Measurements from ENCODE around the gene MORN1. TPM values are rescaled to one million over a fixed set of nuclear protein-coding genes. Genes with fewer than 3 reads are reported as not detected.

The MORN1 gene
- total and polyA plus RNA-seq, 11 donors, result 2.2 to 8.2 (median 3.8) TPM

DNA sequence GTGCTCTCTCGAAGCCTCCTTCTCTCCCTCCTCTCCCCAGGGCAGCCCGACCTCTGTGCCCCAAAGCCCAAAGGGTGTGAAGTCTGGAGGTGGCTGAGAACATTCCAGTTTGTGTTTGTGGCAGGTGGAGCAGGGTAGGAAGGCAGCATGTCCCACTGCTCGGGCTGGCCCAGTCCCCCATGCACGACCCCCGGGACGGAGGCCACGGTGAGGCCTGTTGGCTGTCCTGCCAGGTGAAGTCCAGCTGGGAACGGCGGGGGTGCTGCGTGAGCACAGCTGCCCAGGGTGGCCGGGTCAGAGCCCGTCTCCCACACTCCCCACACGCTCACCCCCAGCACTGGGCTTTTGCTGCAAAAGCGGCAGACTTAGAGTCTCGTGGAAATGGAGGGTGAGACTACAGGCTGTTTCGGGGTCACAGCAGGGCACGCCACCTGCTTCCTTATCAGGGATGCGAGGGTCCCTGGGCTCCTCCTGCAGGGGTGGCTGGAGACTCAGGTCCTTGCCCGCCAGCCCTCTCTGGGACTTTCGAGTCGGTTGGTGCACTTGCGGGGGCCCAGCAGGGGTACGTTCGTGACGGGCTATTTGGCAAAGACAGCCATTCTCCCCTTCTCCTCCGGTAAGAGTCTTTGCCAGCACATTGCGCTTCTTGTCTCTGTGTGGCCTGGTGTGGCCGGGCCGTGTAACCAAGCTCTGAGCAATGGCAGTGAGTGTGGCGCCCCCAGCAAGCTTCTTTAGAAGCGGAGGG lies 40.3 kb downstream of the MORN1 start:
- no peaks in the 10 kb centered on the region for H3K36me3 ChIP-seq
- 81 to 92% (median 88%) methylated on average over 23 to 31 of the region's 31 CpGs for WGBS, 4 donors
- ATAC-seq (no peak), DNase-seq (peak in 3 of 5 donors; percentile 10 to 60 (median 18))
- intact Hi-C loops (cut with DNase I), result no loop called here
- H3K27ac ChIP-seq, result no peak overlapping the region
- TF ChIP-seq, protein P1, sequence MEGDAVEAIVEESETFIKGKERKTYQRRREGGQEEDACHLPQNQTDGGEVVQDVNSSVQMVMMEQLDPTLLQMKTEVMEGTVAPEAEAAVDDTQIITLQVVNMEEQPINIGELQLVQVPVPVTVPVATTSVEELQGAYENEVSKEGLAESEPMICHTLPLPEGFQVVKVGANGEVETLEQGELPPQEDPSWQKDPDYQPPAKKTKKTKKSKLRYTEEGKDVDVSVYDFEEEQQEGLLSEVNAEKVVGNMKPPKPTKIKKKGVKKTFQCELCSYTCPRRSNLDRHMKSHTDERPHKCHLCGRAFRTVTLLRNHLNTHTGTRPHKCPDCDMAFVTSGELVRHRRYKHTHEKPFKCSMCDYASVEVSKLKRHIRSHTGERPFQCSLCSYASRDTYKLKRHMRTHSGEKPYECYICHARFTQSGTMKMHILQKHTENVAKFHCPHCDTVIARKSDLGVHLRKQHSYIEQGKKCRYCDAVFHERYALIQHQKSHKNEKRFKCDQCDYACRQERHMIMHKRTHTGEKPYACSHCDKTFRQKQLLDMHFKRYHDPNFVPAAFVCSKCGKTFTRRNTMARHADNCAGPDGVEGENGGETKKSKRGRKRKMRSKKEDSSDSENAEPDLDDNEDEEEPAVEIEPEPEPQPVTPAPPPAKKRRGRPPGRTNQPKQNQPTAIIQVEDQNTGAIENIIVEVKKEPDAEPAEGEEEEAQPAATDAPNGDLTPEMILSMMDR (IDR thresholded peaks at IDR 0.05), result no peak
- no peak for TF ChIP-seq POLR2A (IDR thresholded peaks at IDR 0.05)
- H3K4me3 ChIP-seq, result no peak overlapping the region
- H3K27me3 ChIP-seq, result no peaks in the 10 kb centered on the region
- H3K9me3 ChIP-seq, result no peaks in the 10 kb centered on the region
- peaks cover 0 to 13% (median 7%) of the 10 kb centered on the region in 12 donors for H3K4me1 ChIP-seq

DNA sequence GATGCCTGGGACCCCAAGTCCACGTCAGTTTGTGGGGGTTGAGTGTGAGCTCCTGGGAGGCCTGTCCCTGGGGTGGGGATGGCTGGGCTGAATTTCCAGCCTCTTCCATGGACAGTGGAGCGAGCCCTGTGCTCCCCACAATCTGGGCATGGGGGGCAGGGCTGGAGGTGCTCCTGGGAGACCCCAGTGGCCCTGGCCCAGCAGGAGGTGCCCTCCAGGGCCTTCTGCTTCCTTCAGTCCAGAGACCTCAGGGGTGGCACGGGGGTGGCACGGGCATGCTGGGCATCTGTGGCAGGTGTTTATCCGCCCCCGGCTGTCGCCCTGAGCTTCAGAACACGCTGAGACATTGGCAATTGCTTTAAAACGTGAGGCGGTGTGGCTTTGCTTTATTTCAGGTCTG lies 40.9 kb downstream of the MORN1 start:
- Histone ChIP-seq H3K27me3 (no peaks in the 10 kb centered on the region), H3K9me3 (no peaks in the 10 kb centered on the region), H3K4me1 (peaks cover 0 to 13% (median 7%) of the 10 kb centered on the region in 12 donors), H3K4me3 (no peak overlapping the region), H3K36me3 (no peaks in the 10 kb centered on the region), H3K27ac (no peak overlapping the region)
- ATAC-seq, result no peak
- peak in 2 of 5 donors; percentile 13 to 33 for DNase-seq
- intact Hi-C loops (cut with DNase I), result no loop called here
- 89 to 97% (median 91%) methylated on average over 7 to 10 of the region's 10 CpGs for WGBS, 4 donors
- TF ChIP-seq POLR2A (IDR thresholded peaks at IDR 0.05), result no peak
- TF ChIP-seq, protein P1 (IDR thresholded peaks at IDR 0.05), result no peak

DNA sequence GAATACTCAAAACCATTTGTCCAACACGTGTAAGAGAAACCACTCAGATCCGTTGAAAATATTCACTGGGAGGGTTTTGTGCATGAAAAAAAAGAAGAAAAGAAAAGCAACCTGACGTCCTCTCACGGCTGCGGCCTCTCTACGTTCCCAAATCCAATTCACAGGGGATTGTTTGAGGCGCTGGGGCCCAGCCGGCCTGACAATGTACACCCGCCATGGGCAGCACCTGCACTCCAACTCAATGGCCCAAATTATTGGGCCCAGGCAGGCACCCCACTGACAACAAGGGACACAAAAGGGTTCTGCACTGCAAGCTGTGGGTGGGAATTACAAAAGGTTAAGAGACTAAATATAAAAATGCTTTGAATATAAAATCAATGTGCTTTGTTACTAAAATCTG lies 41.5 kb downstream of the MORN1 start:
- intact Hi-C loops (cut with DNase I), result no loop called here
- ATAC-seq, result no peak

More for the DNA sequence above, 41.5 kb downstream of the MORN1 start:
- no peaks in the 10 kb centered on the region for H3K9me3 ChIP-seq
- DNase-seq, result peak in 1 of 5 donors; percentile 21
- no peak overlapping the region for H3K27ac ChIP-seq
- no peak overlapping the region for H3K4me3 ChIP-seq
- H3K4me1 ChIP-seq, result peaks cover 0 to 13% (median 7%) of the 10 kb centered on the region in 12 donors
- TF ChIP-seq POLR2A (IDR thresholded peaks at IDR 0.05), result no peak
- TF ChIP-seq, protein P1 (IDR thresholded peaks at IDR 0.05), result no peak
- no peaks in the 10 kb centered on the region for H3K27me3 ChIP-seq
- WGBS, 4 donors, result 88 to 91% (median 89%) methylated on average over 9 of the region's 9 CpGs
- no peaks in the 10 kb centered on the region for H3K36me3 ChIP-seq
